Stromal cell of bone marrow (primary cell): Measurements from ENCODE around the gene ADGRD1.

Experiments used
- DNase-seq: peaks from one replicate; pipeline ENCODE4 v3.0.0-alpha.2; 2012; ENCODE audit warnings: low read depth

Gene ADGRD1

GRCh38 chr12:131137009-131137835, 183.5 kb downstream of the ADGRD1 start:
- no peak for DNase-seq

GRCh38 chr12:131137836-131138637, 184.3 kb downstream of the ADGRD1 start:
- DNase-seq: no peak

- no peak for DNase-seq
Observed at GRCh38 chr12:131138638-131139362, 185.1 kb downstream of the ADGRD1 start.

GRCh38 chr12:131139363-131140068, 185.8 kb downstream of the ADGRD1 start:
- DNase-seq: no peak

DNA sequence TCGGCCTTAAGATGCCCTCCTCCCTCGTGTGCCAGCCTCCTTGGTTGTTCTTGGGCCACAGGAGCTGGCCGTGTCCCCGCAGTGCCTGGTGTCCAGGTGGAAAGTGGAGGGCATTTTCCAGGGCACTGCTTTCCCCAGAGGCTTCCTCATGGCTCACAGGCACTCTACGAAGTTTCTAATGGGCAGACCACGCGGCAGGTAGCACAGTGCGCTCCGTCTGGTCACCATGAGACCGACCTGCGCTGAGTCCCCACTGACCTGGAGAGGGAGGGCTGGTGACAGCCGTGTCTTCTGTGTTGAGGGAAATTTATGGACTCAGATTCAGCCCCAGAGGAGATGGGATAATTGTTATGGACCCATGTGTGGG, 186.3 kb downstream of the ADGRD1 start:
- DNase-seq: no peak

DNA sequence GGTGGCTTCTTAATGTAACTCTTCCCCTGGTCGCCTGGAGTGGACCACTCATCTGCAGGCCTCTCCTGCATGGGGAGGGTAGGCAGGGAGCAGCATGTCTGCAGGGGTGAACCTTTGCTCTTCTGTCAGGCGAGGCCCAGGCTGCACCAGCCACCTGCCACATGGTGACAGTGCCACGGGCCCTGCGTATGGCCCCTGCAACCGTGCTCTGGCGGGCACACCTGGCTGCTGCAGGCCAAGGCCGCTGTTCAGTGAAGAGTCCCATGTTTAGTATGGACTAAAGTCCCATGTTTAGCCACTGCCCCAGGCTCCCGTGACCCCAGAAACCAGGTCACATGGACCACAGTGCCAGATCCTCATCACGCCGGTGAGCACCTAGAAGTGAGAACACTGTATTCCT, 187.0 kb downstream of the ADGRD1 start:
- DNase-seq: no peak

DNA sequence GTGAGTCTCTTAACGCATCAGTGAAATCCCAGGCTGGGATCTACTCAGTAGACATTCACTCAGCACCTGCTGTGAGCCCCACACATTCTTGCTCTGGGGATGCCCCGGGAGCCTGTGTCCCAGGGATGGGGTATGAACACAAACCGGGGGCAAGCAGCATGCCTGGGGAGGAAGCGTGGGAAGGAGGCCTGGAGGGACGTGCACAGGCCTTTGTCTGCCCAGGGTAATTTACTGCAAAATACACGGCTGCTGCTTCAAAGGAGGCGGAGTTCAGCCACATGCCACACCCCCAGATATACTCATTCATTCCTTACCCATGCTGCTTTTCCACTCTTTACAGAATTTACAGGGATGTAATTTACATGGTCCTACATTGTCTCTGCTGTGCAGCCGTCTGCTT, 187.8 kb downstream of the ADGRD1 start:
- no peak for DNase-seq

DNA sequence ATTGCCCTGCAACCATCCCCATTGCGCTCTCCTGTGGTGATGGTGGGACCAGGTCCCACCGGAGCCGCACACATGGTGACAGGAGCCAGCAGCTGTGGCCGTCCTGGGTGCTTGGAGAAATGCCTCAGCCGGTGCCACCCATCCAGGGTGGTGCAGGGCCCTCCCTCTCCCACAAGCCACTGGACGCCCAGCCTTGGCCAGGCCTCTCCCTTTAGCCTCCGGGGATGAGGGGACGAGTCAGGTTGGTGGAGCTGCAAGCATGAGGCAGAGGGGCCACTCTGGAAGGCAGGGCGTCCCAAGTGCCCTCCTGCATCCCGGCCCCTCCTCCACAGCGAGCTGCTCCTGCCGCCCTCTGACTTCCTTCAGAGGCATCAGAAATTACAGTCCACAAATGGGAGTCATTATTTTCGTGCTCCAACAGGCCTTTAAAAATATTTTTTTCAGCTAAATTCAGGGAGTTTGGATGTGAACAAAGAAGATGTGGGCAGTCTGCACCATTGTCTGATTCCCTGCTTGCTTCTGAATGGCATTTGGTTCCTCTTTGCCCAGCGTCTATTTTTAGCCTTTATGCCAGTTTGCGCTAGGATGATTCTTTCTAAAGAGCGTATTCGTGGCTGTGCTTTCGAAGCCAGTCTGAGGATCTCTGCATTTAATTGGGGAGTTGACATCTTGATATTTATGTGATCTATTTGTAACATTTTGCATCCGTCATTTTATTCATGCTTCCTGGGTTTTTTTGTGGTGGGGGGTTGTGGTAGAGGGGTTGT, 189.4 kb downstream of the ADGRD1 start:
- DNase-seq: no peak

- DNase-seq: no peak
Observed at GRCh38 chr12:131146173-131146675, 192.5 kb downstream of the ADGRD1 start.

DNA sequence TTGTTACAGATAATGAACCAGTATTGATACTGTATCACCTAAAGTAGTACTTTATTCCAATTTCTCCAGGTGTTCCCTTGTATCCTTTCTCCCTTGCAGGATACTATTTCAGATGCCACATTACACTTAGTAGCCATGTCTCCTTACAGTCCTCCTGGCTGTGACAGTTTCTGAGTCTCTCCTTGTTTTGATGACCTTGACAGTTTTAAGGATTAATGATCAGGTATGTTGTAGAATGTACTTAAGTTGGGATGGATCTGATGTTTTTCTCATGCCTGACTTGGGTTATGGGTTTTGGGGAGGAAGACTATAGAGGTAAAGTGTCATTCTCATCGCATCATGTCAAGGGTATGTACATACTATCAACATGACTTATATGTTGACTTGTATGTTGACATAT, 193.6 kb downstream of the ADGRD1 start:
- DNase-seq: no peak

DNA sequence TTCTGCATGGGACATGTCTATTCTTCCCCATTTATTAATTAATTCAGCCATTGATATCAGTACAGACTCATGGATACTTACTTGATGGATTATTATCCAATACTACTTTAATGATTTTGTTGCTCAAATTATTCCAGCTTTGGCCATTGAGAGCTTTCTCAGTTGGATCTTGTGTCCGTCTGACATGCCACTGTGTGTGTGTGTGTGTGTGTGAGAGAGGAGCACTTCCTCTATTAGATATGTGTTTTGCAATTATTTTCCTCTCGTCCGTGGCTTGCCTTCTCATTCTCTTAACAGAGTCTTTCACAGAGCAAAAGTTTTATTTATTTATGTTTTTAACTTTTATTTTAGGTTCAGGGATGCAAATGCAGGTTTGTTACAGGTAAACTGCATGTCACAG, 194.2 kb downstream of the ADGRD1 start:
- no peak for DNase-seq

- DNase-seq: no peak
Observed at GRCh38 chr12:131151558-131152345, 198.0 kb downstream of the ADGRD1 start.

- no peak for DNase-seq
Observed at GRCh38 chr12:131152587-131152986, 198.9 kb downstream of the ADGRD1 start.

DNA sequence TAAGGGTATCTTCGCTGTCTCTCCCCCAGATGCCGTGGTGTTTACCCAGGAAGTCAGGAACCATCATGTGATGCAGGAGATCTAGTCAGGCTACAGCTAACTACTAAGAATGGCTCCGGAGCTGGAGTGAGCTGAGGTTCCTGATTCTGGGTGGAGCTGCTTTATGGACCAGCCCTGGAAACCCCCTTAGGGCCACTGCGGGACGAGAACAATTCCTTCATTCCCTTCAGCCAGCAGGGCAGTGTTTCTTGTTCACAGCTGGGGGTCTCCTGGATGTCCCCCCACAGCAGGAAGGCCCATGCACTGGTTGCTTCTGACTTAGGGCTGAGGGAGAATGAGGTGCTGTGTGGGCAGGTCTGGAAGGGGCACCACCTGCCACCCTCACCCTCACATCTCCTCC, 199.3 kb downstream of the ADGRD1 start:
- DNase-seq: no peak

GRCh38 chr12:131153956-131154355, 200.2 kb downstream of the ADGRD1 start:
- no peak for DNase-seq

GRCh38 chr12:131155131-131155530, 201.4 kb downstream of the ADGRD1 start:
- DNase-seq: no peak

- no peak for DNase-seq
Observed at GRCh38 chr12:131157743-131158142, 204.0 kb downstream of the ADGRD1 start.

DNA sequence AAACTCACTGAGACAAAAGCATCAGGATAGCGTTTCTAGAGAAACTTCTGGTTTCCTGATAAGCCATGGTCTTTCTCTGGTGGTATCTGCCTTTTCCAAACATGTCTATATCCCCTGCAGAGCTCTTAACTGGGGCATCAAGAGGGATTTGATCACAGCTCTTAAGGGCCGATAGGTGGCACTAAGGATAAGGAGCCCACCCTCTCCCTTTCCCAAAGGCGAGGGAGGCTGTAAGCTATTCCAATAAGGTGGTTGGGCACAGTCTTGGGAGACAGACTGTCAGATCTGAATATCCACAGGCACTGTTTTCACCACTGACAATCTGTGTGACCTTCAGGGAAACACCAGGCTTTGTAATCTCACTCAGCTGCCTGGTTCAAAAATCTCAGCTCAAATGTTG, 206.0 kb downstream of the ADGRD1 start:
- no peak for DNase-seq

DNA sequence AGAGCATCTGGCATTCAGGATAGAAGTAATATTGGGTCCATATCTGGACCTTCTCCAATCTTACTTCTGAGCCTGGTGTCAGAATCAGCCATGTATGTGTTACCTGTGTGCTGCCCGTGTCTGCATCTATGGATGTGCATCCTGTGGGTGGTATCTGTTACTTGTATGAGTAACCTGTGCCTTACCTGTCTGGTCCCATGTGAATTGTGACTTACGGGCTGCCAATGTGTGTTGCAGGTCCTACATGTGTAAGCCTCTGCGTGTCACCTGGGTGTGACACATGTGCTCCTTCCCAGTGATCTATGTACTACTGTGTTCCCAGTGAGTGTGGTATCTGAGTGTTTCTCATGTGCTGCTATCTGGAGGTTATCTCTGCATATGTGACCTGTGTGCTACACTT, 208.4 kb downstream of the ADGRD1 start:
- no peak for DNase-seq

GRCh38 chr12:131163189-131163738, 209.6 kb downstream of the ADGRD1 start:
- no peak for DNase-seq
